ENCODE data around the gene SLC4A9. TPM values are rescaled to one million over a fixed set of nuclear protein-coding genes. Genes with fewer than 3 reads are reported as not detected.

Gene SLC4A9
- polyA plus RNA-seq, 1 experiment: not detected

DNA sequence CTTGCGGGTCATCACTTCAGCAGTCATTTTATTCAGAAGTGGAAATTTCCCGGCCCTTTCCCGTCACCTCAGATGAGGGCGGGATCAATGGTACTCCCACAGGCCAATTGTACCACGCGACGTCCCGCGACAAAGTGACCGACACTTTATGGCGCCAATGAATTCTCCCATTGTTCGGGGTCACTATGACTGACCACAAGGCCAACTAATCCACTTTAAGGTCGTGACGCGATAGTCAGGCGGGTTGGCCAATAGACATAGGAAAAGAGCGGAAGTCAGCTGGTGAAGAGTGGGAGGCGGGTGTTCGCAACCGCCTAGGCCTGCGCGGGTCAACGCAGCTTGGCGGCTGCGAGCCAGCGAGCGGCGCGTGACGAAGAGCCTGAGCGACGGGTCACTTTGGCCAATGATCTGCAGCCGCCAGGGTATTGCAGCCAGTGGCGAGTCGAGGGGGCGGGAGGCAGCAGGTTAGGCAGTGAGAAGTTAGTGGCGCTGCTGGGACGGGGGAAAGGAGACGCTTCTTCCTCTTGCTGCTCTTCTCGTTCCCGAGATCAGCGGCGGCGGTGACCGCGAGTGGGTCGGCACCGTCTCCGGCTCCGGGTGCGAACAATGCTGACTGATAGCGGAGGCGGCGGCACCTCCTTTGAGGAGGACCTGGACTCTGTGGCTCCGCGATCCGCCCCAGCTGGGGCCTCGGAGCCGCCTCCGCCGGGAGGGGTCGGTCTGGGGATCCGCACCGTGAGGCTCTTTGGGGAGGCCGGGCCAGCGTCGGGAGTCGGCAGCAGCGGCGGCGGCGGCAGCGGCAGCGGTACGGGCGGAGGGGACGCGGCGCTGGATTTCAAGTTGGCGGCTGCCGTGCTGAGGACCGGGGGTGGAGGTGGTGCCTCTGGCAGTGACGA, 41.6 kb downstream of the SLC4A9 start, which contains the start of gene ANKHD1:
Gene ANKHD1, plus strand, starts transcription at position 472 of the 896 bp plus-strand sequence. Its CDS starts 135 bp downstream, at position 607.
- Histone ChIP-seq H3K27me3 (ENCODE audit: control insufficient read depth, insufficient read depth, low read length) (no peaks in the 10 kb centered on the region), H3K36me3 (ENCODE audit: control insufficient read depth, insufficient read depth, low read length) (no peaks in the 10 kb centered on the region), H3K4me3 (ENCODE audit: low read depth, low read length) (peak within 1 kb of the TSS; percentile 86)
- DNase-seq (ENCODE audit: low read depth): peak; percentile 100
- TF ChIP-seq, protein P1, sequence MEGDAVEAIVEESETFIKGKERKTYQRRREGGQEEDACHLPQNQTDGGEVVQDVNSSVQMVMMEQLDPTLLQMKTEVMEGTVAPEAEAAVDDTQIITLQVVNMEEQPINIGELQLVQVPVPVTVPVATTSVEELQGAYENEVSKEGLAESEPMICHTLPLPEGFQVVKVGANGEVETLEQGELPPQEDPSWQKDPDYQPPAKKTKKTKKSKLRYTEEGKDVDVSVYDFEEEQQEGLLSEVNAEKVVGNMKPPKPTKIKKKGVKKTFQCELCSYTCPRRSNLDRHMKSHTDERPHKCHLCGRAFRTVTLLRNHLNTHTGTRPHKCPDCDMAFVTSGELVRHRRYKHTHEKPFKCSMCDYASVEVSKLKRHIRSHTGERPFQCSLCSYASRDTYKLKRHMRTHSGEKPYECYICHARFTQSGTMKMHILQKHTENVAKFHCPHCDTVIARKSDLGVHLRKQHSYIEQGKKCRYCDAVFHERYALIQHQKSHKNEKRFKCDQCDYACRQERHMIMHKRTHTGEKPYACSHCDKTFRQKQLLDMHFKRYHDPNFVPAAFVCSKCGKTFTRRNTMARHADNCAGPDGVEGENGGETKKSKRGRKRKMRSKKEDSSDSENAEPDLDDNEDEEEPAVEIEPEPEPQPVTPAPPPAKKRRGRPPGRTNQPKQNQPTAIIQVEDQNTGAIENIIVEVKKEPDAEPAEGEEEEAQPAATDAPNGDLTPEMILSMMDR (IDR thresholded peaks at IDR 0.05; ENCODE audit: insufficient read depth, low read depth, low read length): no peak
- ChIA-PET CTCF (interaction anchor here (0.7 to 2.1 kb wide), 6 partner anchors 21 to 157 kb away, joined by 3 to 7 read pairs (median 3); no protein-coding TSS in a partner anchor), POLR2A (interaction anchor here (0.6 kb wide), 1 partner anchor 106 kb away, joined by 3 read pairs; no protein-coding TSS in a partner anchor)

DNA sequence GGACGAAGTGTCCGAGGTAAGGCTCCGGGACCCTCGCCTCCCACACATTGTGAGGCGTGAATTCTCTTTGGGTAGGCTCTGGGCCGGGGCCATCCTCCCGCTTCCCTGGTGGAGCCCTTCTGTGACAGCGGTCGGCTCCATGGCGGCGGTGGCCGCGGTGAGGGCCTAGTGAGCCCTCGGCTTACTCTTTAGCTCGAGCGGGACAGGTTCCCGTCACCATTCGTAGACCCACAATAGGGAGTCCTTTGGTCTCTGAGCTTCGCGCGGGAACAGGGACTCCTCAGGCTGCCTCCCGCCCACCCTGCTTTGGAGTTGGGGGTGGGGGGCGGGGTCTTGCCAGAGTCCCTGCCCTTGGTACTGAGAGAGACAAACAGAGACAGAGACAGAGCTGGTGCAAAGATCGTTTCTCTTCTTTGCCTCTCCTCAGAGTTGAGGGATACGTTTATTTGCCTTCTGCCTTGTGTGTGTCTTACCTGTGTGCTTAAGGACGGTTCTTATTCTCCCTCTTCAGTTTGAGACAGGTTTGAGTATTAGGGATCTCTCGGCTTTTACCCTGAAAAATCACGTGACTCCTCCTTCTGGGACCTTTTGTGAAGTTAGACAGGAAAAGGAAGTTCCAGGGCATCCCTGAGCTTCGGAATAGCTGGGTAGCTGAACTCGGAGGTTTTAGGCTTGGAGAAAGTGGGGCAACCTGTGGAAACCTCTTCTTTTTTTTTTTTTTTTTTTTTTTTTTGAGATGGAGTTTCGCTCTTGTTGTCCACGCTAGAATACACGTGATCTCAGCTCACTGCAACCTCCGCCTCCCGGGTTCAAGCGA, 42.5 kb downstream of the SLC4A9 start:
- Histone ChIP-seq H3K4me3 (ENCODE audit: low read depth, low read length) (peak overlapping the region; percentile 86), H3K27me3 (ENCODE audit: control insufficient read depth, insufficient read depth, low read length) (no peaks in the 10 kb centered on the region), H3K36me3 (ENCODE audit: control insufficient read depth, insufficient read depth, low read length) (no peaks in the 10 kb centered on the region)
- CTCF ChIA-PET: interaction anchor here (2.1 kb wide), 1 partner anchor 158 kb away, joined by 7 read pairs; no protein-coding TSS in a partner anchor
- TF ChIP-seq, protein P1 (IDR thresholded peaks at IDR 0.05; ENCODE audit: insufficient read depth, low read depth, low read length): no peak
- POLR2A ChIA-PET: interaction anchor here (0.5 to 1.1 kb wide), 3 partner anchors 88 to 1802 kb away, joined by 3 to 7 read pairs (median 4); no protein-coding TSS in a partner anchor
- DNase-seq (ENCODE audit: low read depth): no peak

DNA sequence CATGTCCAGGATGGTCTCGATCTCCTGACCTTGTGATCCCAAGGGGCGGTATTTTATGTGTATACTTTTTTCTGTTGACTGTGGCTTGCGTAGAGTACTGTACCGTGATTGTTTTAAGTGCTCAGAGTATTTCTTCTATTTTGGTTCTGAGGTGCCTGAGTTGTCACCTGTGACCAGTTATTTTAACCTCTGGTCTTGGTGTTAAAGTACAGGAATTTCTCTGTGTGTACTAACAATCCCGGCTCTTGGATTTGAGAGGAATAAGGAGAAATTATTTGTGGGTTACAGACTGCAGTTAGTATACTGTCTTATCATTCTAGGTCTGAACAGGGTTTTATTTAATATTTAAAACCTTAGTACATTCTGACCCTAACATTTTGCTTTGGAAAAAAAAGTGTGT, 43.6 kb downstream of the SLC4A9 start:
- ChIA-PET POLR2A (no interaction called here), CTCF (no interaction called here)
- DNase-seq (ENCODE audit: low read depth): no peak
- Histone ChIP-seq H3K27me3 (ENCODE audit: control insufficient read depth, insufficient read depth, low read length) (no peaks in the 10 kb centered on the region), H3K4me3 (ENCODE audit: low read depth, low read length) (no peak overlapping the region), H3K36me3 (ENCODE audit: control insufficient read depth, insufficient read depth, low read length) (no peaks in the 10 kb centered on the region)
- TF ChIP-seq, protein P1 (IDR thresholded peaks at IDR 0.05; ENCODE audit: insufficient read depth, low read depth, low read length): no peak

DNA sequence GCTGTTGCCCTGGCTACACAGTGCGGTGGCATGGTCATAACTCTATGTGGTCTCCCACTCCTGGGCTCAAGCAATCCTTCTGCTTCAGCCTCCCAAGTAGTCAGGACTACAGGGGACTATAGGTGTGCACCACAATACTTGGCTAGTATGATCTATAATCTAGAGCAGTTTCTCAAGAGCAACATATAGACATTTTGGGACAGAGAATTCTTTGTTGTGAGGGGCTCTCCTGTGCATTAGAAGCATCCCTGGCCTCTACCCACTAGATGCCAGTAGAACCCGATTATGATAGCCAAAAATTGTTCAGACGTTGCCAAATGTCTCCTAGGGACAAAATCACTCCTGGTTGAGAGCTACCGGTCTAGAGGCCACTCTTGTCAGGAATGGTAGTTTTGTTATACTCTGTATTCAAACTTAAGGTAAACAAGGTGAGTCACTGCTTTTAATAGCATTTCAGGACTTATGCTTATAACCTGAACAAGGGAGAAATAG, 48.8 kb downstream of the SLC4A9 start:
- POLR2A ChIA-PET: no interaction called here
- DNase-seq (ENCODE audit: low read depth): no peak
- no peaks in the 10 kb centered on the region for H3K36me3 ChIP-seq (ENCODE audit: control insufficient read depth, insufficient read depth, low read length)
- TF ChIP-seq, protein P1 (IDR thresholded peaks at IDR 0.05; ENCODE audit: insufficient read depth, low read depth, low read length): no peak
- H3K27me3 ChIP-seq (ENCODE audit: control insufficient read depth, insufficient read depth, low read length): no peaks in the 10 kb centered on the region
- no peak overlapping the region for H3K4me3 ChIP-seq (ENCODE audit: low read depth, low read length)
- CTCF ChIA-PET: no interaction called here

Data from BJ (cell line).